ENCODE measurements around the gene MND1.

The MND1 gene

GRCh38 chr4:153384160-153384559, 39.7 kb downstream of the MND1 start:
- no peaks in the 10 kb centered on the region for H3K9me3 ChIP-seq (ENCODE audit: low read length)
- H3K4me1 ChIP-seq (ENCODE audit: insufficient read depth, low read length, severe bottlenecking), result peaks cover 12% of the 10 kb centered on the region
- TF ChIP-seq EZH2 (IDR thresholded peaks at IDR 0.05; ENCODE audit: borderline replicate concordance, low read length) (no peak), CTCF (IDR thresholded peaks at IDR 0.05; ENCODE audit: low read length) (no peak)

DNA sequence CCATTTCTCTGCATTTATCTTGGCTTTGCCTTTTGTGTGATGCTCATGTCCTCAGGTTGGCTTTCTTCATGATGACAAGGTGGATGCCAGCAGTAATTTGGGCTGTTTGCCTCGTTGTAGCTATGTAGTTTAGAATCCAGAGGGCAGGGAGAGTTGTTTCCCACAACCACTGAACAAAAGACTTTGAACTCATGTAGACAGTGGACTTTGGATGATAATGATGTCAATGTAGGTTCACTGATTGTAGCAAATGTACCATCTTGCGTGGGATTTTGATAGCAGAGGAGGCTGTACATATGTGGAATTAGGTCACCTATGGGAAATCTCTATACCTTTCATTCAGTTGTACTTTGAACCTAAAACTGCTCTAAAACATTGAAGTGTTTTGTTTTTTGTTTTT, 41.3 kb downstream of the MND1 start:
- no peak overlapping the region for H2AFZ ChIP-seq (ENCODE audit: low read length)
- no peaks in the 10 kb centered on the region for H3K9me3 ChIP-seq (ENCODE audit: low read length)
- no peaks in the 10 kb centered on the region for H3K9me2 ChIP-seq (ENCODE audit: low read depth, low read length)
- TF ChIP-seq CTCF (IDR thresholded peaks at IDR 0.05; ENCODE audit: low read length) (no peak), EZH2 (IDR thresholded peaks at IDR 0.05; ENCODE audit: borderline replicate concordance, low read length) (no peak)
- H3K79me2 ChIP-seq (ENCODE audit: insufficient read depth, low read length), result no peaks in the 10 kb centered on the region
- no peak overlapping the region for H3K4me3 ChIP-seq (ENCODE audit: low read depth, low read length, poor library complexity, severe bottlenecking)
- peaks cover 8% of the 10 kb centered on the region for H3K4me1 ChIP-seq (ENCODE audit: insufficient read depth, low read length, severe bottlenecking)
- no peak overlapping the region for H3K4me2 ChIP-seq (ENCODE audit: low read length)
- peaks cover 38% of the 10 kb centered on the region for H3K36me3 ChIP-seq (ENCODE audit: insufficient read depth, low read length)
- no peak overlapping the region for H3K9ac ChIP-seq (ENCODE audit: low read length)
- no peaks in the 10 kb centered on the region for H3K27me3 ChIP-seq (ENCODE audit: insufficient read depth, low read length)
- no peak overlapping the region for H3K27ac ChIP-seq (ENCODE audit: low read depth, low read length, poor library complexity, severe bottlenecking)
- no peaks in the 10 kb centered on the region for H3F3A ChIP-seq (ENCODE audit: insufficient read depth, low read length)
- H4K20me1 ChIP-seq (ENCODE audit: insufficient read depth, low read length), result no peaks in the 10 kb centered on the region

More at GRCh38 chr4:153384160-153384559, 39.7 kb downstream of the MND1 start:
- Histone ChIP-seq H4K20me1 (ENCODE audit: insufficient read depth, low read length) (no peaks in the 10 kb centered on the region), H2AFZ (ENCODE audit: low read length) (no peak overlapping the region), H3F3A (ENCODE audit: insufficient read depth, low read length) (no peaks in the 10 kb centered on the region), H3K27ac (ENCODE audit: low read depth, low read length, poor library complexity, severe bottlenecking) (no peak overlapping the region), H3K27me3 (ENCODE audit: insufficient read depth, low read length) (no peaks in the 10 kb centered on the region), H3K9ac (ENCODE audit: low read length) (no peak overlapping the region), H3K4me2 (ENCODE audit: low read length) (no peak overlapping the region), H3K4me3 (ENCODE audit: low read depth, low read length, poor library complexity, severe bottlenecking) (no peak overlapping the region), H3K9me2 (ENCODE audit: low read depth, low read length) (no peaks in the 10 kb centered on the region), H3K79me2 (ENCODE audit: insufficient read depth, low read length) (no peaks in the 10 kb centered on the region), H3K36me3 (ENCODE audit: insufficient read depth, low read length) (peaks cover 42% of the 10 kb centered on the region)

GRCh38 chr4:153387981-153388380, 43.5 kb downstream of the MND1 start:
- Histone ChIP-seq H3K4me2 (ENCODE audit: low read length) (no peak overlapping the region), H2AFZ (ENCODE audit: low read length) (no peak overlapping the region), H3K79me2 (ENCODE audit: insufficient read depth, low read length) (no peaks in the 10 kb centered on the region), H4K20me1 (ENCODE audit: insufficient read depth, low read length) (no peaks in the 10 kb centered on the region), H3K4me1 (ENCODE audit: insufficient read depth, low read length, severe bottlenecking) (peaks cover 7% of the 10 kb centered on the region), H3K27me3 (ENCODE audit: insufficient read depth, low read length) (no peaks in the 10 kb centered on the region), H3K27ac (ENCODE audit: low read depth, low read length, poor library complexity, severe bottlenecking) (no peak overlapping the region), H3K9ac (ENCODE audit: low read length) (no peak overlapping the region), H3F3A (ENCODE audit: insufficient read depth, low read length) (no peaks in the 10 kb centered on the region), H3K9me3 (ENCODE audit: low read length) (no peaks in the 10 kb centered on the region), H3K36me3 (ENCODE audit: insufficient read depth, low read length) (peaks cover 48% of the 10 kb centered on the region), H3K9me2 (ENCODE audit: low read depth, low read length) (no peaks in the 10 kb centered on the region), H3K4me3 (ENCODE audit: low read depth, low read length, poor library complexity, severe bottlenecking) (no peak overlapping the region)
- TF ChIP-seq CTCF (IDR thresholded peaks at IDR 0.05; ENCODE audit: low read length), result no peak
- no peak for TF ChIP-seq EZH2 (IDR thresholded peaks at IDR 0.05; ENCODE audit: borderline replicate concordance, low read length)
